Kidney glomerular epithelial cell (primary cell): Measurements from ENCODE around the gene WRAP73.

Experiments used
- DNase-seq: peaks from one replicate; lab custom pipeline; 2025; lab: John Stamatoyannopoulos, UW

The WRAP73 gene

DNA sequence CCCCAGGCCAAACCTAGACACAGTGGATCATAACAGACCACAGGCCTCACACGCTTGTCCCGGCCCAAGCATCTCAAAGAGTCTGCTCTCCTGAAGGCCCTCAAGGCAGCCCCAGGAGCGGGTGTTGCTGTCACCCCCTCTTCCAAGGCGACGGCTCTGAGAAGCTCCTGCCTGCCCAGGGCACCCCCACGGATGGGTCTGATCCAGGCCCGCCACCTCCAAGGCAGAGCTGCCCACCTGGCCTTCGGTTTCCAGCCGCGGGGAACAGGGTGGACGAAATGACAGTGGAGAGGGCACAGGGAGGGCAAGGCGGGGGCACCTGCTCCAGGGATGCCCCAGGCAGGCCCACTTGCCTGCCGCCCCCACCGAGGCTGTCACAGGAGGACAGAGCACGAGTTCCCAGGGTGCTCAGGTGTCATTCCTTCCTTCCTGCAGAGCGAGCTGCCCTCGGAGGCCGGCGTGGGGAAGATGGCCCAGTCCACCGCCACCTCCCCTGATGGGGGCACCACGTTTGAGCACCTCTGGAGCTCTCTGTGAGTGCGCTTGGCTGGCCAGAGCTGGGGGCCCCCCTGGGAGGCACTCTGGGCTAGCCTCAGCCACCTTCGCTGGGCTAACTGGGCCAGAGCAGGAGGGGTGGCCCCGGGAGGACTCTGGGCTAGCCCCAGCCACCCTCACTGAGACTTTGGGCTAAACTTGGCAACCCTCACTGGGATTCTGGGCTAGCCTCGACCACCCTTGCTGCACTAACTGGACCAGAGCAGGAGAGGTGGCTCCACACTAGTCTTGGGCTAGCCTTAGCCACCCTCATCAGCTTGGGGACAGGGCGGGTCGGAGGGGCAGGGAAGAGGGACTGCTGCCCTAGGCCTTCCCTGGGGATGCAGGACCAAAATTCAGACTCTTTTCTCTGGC, 32.2 kb upstream of the WRAP73 start:
- DNase-seq: no peak

DNA sequence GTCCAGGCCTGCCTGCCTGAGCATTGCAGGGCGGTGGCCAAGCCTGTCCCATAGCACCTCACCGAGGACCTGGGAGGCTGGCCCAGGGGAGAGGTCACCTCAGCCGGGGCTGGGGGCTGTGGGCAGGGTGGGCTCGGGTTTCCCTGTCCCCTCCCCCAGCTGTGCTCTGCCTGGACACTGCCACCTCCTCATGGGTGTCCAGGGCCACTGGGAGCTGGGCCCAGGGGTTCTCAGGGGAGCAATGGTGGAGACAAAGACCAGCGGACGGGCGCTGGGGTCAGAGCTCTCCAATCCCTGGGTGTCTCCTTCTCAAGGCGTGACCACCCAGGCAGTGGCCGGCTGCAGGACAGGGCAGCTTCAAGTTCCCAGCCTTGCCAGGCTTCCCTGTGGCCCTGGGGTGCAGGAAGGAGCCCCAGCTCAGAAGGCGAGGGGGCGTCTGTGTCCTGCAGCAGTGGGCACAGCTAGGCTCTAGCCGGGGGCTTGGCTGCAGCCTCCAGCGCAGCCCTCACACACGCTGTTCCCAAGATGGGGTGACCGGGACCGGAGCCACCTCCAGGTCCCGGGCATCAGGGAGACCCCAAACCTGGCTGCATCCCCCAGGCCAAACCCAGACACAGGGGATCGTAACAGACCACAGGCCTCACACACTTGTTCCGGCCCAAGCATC, 31.5 kb upstream of the WRAP73 start:
- no peak for DNase-seq

DNA sequence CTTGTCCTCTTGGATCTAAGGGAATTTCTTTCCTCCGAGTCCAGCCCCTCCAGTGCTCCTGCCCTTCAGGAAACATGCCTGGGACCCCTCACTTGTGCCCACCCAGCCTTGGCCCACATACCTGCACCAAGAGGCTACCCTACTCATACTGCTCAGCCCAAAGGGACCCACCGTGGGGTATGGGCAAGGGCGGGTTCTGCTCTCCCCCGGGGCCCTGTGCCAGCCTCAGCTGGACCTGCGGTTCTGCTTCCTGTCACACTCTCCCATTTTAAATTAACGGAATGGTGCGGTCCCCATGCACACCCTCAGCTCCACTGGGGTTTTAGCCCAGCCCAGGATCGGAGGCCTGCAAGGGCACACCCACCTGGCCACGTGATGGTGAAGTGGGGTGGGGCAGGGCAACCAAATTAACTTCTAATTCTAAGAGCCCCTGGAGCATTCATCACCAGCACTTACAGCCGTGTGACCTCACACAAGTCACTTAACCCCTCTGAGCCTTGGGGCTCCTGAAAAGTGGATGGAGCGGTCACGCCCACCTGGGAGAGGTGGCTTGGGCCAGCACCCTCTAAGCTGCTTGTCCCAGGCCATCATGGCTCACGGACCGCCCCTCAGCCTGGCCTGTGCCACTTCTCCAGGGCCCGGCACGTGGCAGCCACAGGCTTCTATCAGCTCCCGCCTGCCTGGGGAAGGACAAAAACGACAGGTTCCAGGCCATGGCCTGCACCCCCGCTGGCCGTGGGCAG, 30.8 kb upstream of the WRAP73 start:
- DNase-seq: no peak

DNA sequence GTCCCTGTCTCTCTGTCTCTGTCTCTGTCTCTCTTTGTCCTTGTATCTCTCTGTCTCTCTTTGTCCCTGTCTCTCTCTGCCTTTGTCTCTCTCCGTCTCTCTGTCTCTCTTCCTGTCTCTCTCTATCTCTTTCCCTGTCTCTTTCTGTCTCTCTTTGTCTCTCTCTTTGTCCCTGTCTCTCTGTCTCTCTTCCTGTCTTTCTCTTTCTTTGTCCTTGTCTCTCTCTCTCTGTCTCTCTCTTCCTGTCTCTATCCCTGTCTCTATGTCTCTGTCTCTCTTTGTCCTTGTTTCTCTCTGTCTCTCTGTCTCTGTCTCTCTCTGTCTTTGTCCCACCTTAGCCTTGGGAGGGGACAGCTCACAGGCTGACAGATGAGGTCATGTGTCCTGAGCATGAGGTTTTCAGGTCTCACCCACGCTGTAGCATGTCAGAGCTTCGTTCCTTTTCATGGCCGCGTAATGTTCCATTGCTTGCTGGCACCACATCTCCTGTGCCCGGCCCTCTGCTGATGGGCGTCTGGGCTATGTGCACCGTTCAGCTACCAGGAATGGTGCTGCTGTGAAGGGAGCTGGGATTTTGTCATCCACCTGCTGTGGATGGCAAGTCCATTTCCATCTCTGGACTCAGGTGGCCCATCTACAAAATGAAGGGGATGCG, 30.0 kb upstream of the WRAP73 start:
- DNase-seq: no peak

DNA sequence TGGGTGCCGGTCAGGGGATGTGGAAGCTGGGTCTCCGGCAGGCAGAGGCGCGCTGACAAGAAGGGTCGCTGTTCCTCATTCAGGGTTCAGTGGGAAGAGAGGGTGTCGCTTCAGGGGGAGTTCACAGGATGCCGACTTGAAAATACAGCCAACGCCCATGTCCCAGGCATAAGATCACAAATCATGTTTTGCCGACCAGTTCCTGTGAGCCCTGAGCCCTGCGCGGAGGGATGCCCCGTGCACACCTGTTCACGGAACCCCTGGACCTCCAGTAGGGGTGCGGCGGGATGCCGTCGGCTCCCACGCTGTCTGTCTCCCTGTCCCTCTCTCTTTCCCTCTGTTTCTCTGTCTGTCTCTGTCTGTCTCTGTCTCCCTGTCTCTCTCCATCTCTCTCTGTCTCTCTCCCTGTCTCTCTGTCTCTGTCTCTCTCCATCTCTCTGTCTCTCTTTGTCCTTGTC, 29.2 kb upstream of the WRAP73 start:
- DNase-seq: no peak

DNA sequence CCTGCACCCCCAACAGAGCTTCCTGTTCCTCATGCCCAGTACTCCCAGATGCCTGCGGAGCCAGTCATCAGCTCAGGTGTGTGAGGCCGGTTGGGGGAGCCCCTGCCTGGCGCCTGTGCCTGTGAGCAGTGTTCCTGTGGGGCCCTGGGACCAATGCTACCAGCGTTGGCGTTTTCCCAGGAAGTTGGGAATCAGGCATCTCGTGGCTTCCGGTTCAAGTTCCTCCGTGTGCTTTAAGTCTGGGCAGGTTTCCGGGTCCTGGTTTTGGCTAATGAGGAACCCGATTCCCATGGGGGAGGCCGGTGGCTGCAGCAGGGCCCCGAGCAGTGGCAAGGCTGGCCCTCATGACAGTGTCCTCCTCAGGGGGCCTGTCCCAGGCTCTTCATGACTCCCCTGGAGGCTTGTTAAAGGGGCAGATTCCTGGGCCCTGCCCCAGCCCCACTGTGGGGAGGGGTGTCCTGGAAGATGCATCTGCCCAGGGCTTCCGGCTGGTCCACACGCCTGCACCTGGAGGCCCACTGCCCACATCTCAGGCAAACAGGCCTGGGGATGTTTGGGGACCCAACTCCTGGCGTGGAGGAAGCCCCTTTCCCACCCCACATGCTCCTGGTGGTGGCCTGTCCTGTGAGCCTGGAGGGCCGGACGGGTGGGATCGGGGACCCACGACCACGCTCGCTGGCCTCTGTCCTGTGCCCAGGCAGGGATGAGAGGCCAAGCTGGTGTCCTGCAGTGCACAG, 28.6 kb upstream of the WRAP73 start:
- no peak for DNase-seq

DNA sequence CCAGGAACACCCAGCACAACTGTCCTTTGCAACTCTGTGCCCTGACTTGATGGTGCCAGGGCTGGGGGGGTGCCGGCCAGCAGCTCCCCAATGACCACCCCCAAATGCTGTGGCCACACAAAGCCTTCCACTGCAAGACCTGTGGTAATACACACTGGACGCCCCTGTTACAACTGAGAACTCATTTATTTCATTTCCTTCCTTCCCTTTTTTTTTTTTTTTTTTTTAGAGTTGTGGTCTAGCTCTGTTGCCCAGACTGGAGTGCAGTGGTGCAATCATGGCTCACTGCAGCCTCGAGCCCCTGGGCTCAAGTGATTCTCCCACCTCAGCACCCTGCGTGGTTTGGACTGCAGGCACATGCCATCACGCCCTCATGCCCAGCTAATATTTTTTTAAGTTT, 27.6 kb upstream of the WRAP73 start:
- no peak for DNase-seq

DNA sequence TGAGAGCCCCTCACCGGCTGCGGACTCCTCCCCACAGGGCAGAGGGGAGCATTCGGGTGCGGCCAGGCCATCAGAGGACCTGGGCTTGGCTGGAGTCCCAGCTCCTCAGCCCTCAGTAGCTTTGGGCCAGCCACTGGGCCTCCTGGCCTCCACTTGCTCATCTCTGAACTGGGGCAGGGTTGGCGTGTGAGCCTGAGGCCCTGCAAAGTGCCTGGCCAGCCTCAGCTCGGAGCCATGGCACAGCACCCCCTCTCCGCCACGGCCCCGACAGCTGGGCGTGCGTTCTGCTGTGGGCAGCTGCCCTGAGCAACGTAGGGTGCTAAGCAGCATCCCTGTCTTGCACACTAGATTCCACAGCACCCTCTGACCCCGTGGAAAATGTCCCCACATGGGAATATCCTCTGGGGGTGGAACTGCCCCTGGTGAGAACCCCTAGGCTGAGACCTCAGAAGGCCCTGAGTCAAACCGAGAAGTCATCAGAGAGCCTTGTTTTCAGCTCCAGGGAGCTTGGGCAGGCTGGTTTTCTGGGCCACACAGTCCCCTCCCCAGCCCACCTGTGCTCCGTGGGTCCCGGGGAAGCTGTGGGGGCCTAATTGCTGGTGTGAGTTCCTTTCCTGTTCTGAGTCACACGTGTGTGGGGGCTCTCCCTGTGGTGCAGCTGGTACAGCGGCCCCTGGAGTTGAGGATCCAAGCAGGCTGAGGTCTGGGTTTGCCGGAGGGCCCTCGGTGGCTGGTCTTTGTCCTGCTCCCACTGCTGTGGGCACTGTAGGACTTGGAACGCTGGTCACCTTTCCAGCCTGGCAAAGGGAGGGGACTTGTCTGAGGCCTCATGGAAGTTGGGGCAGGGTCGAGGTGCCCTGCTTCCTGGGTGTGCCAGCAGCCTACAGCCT, 26.9 kb upstream of the WRAP73 start:
- no peak for DNase-seq

DNA sequence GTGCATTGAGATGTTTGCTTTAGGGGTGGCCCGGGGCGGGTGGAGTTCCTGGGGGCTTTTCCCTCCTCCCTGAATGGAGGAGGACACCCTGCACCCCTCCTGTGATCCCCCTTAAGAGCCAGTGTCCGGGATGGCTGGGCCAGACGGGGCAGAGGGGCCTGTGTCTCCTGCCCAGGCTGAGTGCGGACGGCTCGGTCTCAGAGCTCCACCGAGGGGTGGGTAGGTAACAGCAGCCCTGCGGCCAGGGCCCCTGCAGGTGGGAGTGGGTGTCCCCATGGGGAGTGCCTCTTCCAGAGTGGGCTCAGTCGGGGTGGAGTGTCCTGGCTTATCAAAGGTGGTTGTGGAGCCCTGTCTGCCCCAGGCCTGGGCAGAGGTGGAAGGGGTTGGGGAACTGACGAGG, 25.5 kb upstream of the WRAP73 start:
- no peak for DNase-seq

DNA sequence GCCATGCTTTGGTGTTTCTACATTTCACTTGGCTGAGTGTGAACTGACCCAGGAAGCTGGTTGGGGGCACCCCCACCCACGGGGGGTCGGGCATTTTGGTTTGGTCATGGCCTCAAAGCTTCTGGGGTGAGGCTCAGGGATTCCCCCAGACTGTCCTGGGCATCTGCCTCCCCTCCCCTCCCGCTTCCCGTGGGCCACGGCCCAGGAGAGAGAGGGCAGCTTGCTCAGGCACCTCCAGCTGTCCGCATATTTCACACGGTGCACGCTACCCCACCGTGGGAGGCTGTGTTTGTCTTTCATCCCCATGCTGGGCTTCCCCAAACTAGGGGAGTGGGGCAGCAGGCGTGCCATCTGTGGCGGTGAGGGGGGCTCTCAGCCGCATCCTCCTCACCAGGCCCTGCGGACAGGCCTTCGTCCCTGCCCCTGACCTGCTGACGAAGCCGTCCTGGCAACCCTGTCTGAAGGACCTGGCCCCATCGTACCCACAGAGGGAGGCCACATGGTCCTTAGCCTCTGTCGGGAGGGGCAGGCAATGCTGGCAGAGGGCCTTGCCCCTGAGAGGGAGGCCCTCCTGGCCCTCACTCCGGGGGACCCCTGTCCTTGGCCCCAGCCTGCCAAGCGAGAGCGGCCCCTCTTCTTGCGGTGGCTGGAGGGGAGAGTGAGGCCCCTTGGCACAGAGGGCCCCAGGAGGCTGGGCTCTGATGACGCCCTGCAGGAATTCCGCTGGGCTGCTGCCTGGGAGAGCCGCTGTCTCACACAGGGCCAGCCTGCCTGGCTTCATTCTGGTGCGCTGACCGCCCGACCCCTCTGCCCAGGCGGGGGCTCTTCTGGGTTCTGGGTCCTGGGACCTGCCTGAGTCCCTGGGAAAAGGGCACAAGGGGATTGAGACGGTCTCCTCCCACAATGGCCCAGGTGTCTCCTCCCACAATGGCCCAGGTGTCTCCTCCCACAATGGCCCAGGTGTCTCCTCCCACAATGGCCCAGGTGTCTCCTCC, 24.5 kb upstream of the WRAP73 start:
- DNase-seq: peak; percentile 23

DNA sequence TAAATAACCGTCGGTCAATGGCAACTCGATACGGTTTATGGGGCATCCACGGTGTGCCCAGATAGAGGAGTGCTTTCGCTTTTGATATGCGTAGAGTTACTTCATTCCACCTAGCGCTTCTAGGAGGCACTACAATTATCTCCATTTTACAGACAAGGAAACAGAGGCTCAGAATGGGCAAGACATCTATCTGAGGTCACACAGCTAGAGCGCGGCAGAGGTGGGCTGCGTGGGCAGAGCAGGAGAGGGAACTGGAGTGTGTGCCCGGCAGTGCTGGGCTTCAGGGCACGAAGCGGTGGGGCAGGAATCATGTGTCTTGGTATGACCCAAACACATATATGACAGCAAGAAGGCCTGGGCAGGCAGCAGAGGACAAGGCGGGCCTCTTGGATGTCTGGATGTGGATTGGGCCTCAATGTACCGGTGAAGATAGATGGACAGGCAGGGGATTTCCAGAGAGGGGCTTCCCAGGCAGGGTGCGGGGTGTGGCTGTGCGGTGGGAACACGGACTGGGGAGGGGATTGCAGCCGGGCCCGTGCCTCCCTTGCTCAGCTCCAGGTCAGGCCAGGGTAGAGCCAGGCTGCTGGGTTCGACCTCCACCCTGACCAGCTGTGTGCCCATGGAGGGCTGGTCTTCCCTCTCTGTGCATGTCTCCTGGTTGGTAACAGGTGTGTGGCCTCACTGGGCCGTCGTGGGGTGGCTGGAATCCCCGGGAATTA, 23.6 kb upstream of the WRAP73 start:
- no peak for DNase-seq

DNA sequence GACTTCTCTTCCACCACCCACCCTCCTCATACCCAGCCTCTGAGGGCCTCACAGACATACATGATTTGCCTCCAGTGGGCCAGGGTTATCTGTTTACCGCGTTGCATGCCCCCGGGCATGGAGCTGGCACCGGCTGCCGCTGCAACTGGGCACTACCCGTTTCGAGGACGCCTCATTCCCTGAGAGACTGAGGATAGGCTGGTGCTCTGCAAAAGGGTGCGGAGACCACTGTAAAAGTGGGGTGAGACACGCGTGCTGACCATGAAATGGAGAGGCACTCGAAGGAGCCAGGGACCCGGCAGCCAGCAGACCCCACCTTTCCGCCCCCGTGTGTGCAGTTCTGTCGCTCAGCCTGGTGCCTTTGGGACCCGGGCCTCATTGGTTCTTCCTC, 23.1 kb upstream of the WRAP73 start:
- DNase-seq: no peak

DNA sequence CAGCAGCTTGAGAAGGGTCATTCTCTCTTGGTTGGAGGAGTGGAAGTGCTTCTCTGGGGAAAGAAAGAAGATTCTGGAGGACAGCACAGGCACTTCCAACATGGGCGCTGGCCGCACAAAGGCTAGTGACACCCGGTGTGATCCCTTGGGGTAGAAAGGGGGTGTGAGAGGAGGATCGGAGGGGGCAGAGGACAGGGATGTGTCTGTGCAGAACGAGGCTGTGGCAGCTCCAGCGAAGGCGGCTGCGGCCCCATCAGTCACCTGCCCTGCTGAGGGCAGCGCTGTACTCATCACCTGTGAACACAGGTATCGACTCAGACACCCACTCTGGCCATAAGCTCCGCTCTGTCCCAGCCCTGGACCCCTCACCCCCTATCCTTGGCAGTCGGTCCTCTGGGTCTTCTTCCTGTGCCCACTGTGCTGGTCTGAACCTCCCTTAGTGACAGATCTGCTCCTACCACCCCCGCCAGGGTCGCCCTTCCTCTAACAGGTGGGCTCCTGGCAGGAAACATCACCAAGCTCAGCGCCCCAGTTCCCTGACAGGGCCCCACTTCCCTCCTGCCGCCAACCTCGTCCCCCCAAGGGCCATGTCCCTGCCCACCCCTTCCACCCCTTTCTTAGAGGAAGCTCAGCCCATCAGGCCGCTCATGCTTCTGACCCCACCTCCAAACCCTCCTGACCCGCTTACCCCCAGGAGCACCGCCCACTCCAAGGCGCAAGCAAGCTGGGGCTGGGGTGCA, 22.5 kb upstream of the WRAP73 start:
- DNase-seq: no peak

DNA sequence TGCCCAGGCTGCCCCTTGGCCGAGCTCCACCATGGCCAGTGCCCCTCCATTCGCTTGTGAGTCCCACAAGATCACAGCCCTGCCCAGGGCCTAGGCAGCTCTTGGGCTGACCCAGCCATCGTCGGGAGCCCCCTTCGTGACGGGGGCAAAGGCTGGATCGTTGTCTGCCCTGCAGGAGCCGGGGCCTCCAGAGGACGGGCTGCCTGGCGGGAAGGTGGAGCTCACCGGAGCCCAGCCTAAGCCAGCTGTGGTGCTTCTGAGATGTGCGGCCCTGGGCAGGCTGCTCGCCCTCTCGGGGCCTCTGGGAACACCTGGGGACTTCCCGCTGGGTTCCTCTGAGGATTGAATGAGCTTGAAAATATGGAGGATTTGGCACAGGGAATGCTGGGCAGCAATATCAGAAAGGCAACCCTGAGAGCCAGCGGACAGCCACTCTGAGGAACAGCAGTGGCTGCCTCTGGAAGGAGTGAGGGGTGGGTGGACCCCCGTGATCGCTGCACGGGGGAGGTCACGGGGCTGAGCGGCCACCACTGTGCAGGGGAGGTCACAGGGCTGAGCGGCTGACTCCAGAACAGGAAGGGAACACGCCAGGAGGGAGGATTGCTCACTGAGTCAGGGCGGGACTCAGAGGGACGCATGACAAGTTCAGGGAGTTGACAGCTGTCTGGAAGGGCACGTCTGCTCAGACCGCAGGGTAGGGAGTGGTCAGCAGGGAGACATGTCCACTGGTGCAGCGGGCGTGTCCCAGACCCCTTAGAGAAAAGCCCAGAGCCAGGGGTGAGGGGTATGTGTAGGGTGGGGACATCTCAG, 21.7 kb upstream of the WRAP73 start:
- peak; percentile 10 for DNase-seq

DNA sequence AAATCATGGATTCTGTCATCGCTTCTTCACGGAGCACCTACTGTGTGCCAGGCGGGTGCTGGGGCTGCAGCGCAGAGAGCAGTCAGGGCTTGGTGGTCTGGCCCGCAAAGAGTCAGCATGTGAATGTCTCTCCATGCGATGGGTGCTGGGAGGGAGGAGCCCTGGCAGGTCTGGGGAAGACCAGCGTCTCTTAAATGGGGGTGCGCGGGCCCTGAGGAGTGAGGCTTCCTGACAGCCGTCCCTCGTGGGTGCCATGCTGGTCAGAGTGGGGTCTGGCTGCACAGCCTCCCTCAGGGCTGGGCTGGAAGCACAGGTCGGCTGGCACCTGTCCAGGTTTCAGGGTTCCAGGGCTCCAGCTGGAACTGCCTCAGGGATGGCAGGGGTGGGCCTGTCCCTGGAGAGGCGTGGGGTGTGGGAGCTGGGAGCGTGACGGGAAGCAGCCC, 20.9 kb upstream of the WRAP73 start:
- no peak for DNase-seq

DNA sequence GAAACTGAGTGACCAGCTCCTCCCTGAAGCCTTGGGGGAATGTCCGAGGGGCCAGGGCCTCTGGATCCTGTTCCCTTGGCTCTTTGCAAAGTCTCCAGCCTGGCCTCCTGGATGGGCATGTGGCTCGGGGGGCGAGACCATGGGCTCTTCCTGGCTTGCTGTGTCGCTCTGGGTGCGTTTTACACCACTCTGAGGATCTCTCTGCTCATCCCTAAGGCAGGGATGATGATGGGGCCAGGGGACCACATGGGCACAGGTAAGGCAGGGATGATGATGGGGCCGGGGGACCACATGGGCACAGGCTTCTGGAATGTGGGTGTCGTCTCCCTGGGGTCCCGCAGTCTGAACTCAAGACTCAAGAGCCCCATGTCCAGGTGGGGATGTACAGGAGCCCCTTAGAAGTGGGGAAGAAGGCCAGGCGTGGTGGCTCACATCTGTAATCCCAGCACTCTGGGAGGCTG, 20.1 kb upstream of the WRAP73 start:
- DNase-seq: no peak

DNA sequence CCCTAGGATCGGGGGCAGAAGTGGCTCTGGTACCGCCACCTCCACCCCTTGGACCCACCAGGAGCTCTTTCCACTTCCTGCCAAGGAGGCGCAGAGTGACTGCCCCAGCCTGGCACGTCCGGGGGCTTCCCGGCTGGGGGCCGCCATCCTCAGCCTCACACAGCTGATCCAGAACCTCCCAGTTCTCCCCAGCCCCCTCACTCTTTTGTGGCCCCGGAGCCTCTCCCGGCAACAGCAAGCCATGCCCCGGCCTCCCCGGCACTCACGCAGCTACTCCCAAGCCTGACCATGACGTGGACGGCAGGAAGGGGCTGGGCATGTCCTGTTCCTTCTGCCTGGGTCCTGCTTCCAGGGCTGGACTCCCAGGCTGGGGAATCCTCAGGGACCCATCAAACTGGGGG, 19.5 kb upstream of the WRAP73 start:
- DNase-seq: no peak
